ENCODE measurements around the gene DTNBP1. TPM values are rescaled to one million over a fixed set of nuclear protein-coding genes. Genes with fewer than 3 reads are reported as not detected.

Gene DTNBP1
- total and polyA plus RNA-seq, 2 of the 8 experiments (the other 6 are each of a cell fraction or from before 2014, with no cell fraction given): 13.5 to 22.1 TPM

DNA sequence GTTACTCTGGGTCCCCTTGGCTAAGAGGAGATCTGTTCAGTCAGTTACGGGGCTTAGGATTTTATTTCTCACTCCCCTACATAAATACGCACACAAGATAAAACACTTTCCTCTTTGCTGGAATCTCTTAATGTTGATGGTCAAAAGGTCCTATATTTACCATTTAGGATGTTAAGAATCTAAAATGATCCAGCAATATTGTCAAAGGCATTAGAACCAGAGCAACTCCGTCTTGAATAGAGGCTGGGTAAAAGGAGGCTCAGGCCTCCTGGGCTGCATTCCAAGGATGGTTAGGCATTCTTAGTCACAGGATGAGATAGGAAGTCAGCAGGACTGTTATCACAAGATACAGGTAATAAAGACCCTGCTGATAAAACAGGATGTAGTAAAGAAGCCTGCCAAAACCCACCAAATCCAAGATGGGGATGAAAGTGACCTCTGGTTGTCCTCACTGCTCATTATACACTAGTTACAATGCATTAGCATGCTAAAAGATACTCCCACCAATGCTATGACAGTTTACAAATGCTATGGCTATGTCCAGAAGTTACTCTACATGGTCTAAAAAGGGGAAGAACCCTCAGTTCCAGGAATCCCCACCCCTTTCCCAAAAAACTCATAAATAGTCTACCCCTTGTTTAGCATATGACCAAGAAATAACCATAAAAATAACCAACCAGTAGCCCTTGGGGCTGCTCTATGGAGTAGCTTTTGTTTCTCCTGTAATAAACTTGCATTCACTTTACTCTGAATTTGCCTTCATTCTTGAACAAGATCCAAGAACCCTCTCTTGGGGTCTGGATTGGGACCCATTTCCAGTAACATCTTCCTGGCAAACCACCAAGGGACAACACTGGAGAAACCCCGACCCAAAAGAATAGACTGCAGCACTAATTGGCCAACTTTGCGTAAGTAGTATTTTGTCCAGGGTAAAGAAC, 107.5 kb downstream of the DTNBP1 start:
- peak; percentile 91 for TF ChIP-seq TEAD4 (IDR thresholded peaks at IDR 0.05; ENCODE audit: low read depth, low read length)
- TF ChIP-seq RXRA (IDR thresholded peaks at IDR 0.05; ENCODE audit: insufficient read depth, low read depth, low read length): no peak
- Histone ChIP-seq H3K9me3 (ENCODE audit: insufficient read depth in 2 of 2, low read depth in 1 of 2, low read length in 1 of 2) (no peaks in the 10 kb centered on the region), H2BK120ac (replicated peaks; ENCODE audit: low read depth, low read length) (no peak overlapping the region), H3K56ac (replicated peaks; ENCODE audit: insufficient read length, low read depth, low read length) (no peak overlapping the region), H2BK5ac (ENCODE audit: low read depth, low read length) (no peak overlapping the region), H3K36me3 (ENCODE audit: control insufficient read depth in 2 of 4, insufficient read depth in 4 of 4, low read length in 3 of 4) (no peaks in the 10 kb centered on the region), H3K23me2 (ENCODE audit: low read depth, low read length) (no peaks in the 10 kb centered on the region), H3K79me1 (ENCODE audit: low read depth, low read length) (no peaks in the 10 kb centered on the region), H4K5ac (ENCODE audit: insufficient read length, low read depth, low read length) (no peak overlapping the region), H3K4ac (replicated peaks; ENCODE audit: insufficient read length, low read depth, low read length) (no peak overlapping the region), H2AFZ (ENCODE audit: low read length) (no peak overlapping the region), H4K20me1 (replicated peaks in 1 of 2; ENCODE audit: control insufficient read depth in 1 of 2, insufficient read depth in 2 of 2, low read length in 2 of 2) (peaks cover 0 to 3% of the 10 kb centered on the region in 2 experiments), H3K18ac (ENCODE audit: extremely low read depth, low read length) (no peak overlapping the region), H4K8ac (ENCODE audit: extremely low read depth, insufficient read depth, low read length) (no peak overlapping the region), H3K9ac (replicated peaks in 1 of 4; ENCODE audit: extremely low read depth in 1 of 4, low read depth in 3 of 4, low read length in 3 of 4) (no peak overlapping the region), H3K4me1 (replicated peaks in 1 of 4; ENCODE audit: control insufficient read depth in 3 of 4, insufficient read depth in 4 of 4, low read length in 3 of 4) (peaks cover 0 to 12% (median 6%) of the 10 kb centered on the region in 4 experiments; a peak in 4 of 7 replicates), H2BK20ac (ENCODE audit: low read length) (no peak overlapping the region), H2AK5ac (ENCODE audit: low read depth, low read length) (no peak overlapping the region), H2BK15ac (ENCODE audit: low read length) (no peak overlapping the region), H3K23ac (ENCODE audit: insufficient read length) (no peak overlapping the region), H3K14ac (ENCODE audit: insufficient read length) (no peak overlapping the region), H3K27me3 (replicated peaks in 1 of 4; ENCODE audit: control insufficient read depth in 3 of 4, extremely low read depth in 1 of 4, insufficient read depth in 3 of 4, low read length in 3 of 4) (no peaks in the 10 kb centered on the region; a peak in 1 of 7 replicates), H2BK12ac (ENCODE audit: low read depth, low read length) (0 out of 2 replicates have a peak overlapping the region, but pooled peaks have one; percentile 68), H3K27ac (ENCODE audit: low read depth, low read length) (no peak overlapping the region), H4K91ac (replicated peaks; ENCODE audit: insufficient read length, low read length) (no peak overlapping the region), H3K4me3 (ENCODE audit: extremely low read depth in 1 of 4, insufficient read depth in 2 of 4, low read depth in 3 of 4, low read length in 4 of 4) (no peak overlapping the region), H3K4me2 (ENCODE audit: insufficient read depth in 1 of 2, low read depth in 2 of 2, low read length in 2 of 2) (no peak overlapping the region), H3K79me2 (ENCODE audit: control insufficient read depth in 1 of 2, insufficient read depth in 2 of 2, low read length in 2 of 2) (no peaks in the 10 kb centered on the region)
- FAIRE-seq (no peak), DNase-seq (ENCODE audit: low read depth in 1 of 2, low spot score in 2 of 2) (no peak)
- 92% methylated on average over 5 of the region's 5 CpGs; no CpG with 5 or more reads in 1 of the 2 experiments for WGBS, 2 experiments (ENCODE audit: extremely low coverage in 1 of 2, insufficient coverage in 1 of 2, insufficient read length in 1 of 2, insufficient replicate concordance in 2 of 2, low coverage in 1 of 2, low lambda C conversion rate in 2 of 2, missing lambda C conversion rate in 1 of 2)
- ChIA-PET CTCF (ENCODE audit: partially characterized antibody) (no interaction called here), POLR2A (ENCODE audit: partially characterized antibody) (no interaction called here)
